VCaP (cell line): ENCODE measurements around the gene DDX41.

Source experiments
- H3K27ac ChIP-seq: fragments of 450-650 bp; 2 replicates; pipeline ENCODE4 v1.5.1; 2017
- CTCF ChIP-seq: fragments of 450-650 bp; conservative IDR thresholded peaks from 2 replicates; pipeline ENCODE4 v1.5.1; 2017; ENCODE audit warnings: mild to moderate bottlenecking, moderate library complexity

DDX41 gene

GRCh38 chr5:177484902-177485549, 31.7 kb downstream of the DDX41 start:
- H3K27ac ChIP-seq, result no peak overlapping the region
- TF ChIP-seq CTCF, result no peak

- no peak overlapping the region for H3K27ac ChIP-seq
- no peak for TF ChIP-seq CTCF
Observed at GRCh38 chr5:177483994-177484901, 32.5 kb downstream of the DDX41 start.

- no peak overlapping the region for H3K27ac ChIP-seq
- TF ChIP-seq CTCF, result no peak
Observed at GRCh38 chr5:177483042-177483441, 33.7 kb downstream of the DDX41 start.

GRCh38 chr5:177482359-177482795, 34.4 kb downstream of the DDX41 start:
- H3K27ac ChIP-seq, result no peak overlapping the region
- no peak for TF ChIP-seq CTCF

GRCh38 chr5:177479774-177480173, 37.0 kb downstream of the DDX41 start:
- no peak for TF ChIP-seq CTCF

GRCh38 chr5:177478711-177479646, 37.8 kb downstream of the DDX41 start:
- H3K27ac ChIP-seq, result peak overlapping the region; percentile 32; the same call in 1 of the 2 replicates
- TF ChIP-seq CTCF, result no peak

More at GRCh38 chr5:177479774-177480173, 37.0 kb downstream of the DDX41 start:
- H3K27ac ChIP-seq, result peak overlapping the region; percentile 32; the same call in 1 of the 2 replicates
